Erythroblast (primary cell): ENCODE results near the gene TSPO.

Experiments used
- GATA1 ChIP-seq: IDR thresholded peaks from 2 replicates; pipeline ENCODE4 v1.6.1; 2011; ENCODE audit warnings: low read depth, mild to moderate bottlenecking, control low read depth, low read length, moderate library complexity
- POLR2A ChIP-seq: IDR thresholded peaks from 2 replicates; pipeline ENCODE4 v1.6.1; 2011; ENCODE audit warnings: mild to moderate bottlenecking, low read length

GRCh38 chr22:43128928-43129424 is 22.4 kb upstream of the TSPO start:
- TF ChIP-seq POLR2A (no peak), GATA1 (no peak)
